ENCODE results near the gene KRT3.
"Not testable (repeated sequence)": the region's sequence is repeated elsewhere in the genome, so short reads cannot be mapped to it uniquely, and the experiment has no call there.

The KRT3 gene

GRCh38 chr12:52777566-52777965 lies 18.4 kb downstream of the KRT3 start:
- no peak for DNase-seq

GRCh38 chr12:52776913-52777395 lies 19.0 kb downstream of the KRT3 start, which contains the start of gene KRT76:
Gene KRT76 (minus strand): TSS chr12:52777345. CDS start chr12:52777291, 54 bp downstream.
- DNase-seq, result no peak

- DNase-seq, result no peak
Observed at GRCh38 chr12:52776435-52776834, 19.5 kb downstream of the KRT3 start.

GRCh38 chr12:52774629-52775250 lies 21.2 kb downstream of the KRT3 start:
- DNase-seq, result no peak

GRCh38 chr12:52772772-52773171 lies 23.1 kb downstream of the KRT3 start:
- DNase-seq, result no peak

GRCh38 chr12:52772188-52772587 lies 23.7 kb downstream of the KRT3 start:
- no peak for DNase-seq

GRCh38 chr12:52771505-52771904 lies 24.4 kb downstream of the KRT3 start:
- no peak for DNase-seq

- DNase-seq, result no peak
Observed at GRCh38 chr12:52771088-52771487, 24.8 kb downstream of the KRT3 start.

GRCh38 chr12:52769946-52770345 lies 26.0 kb downstream of the KRT3 start:
- no peak for DNase-seq

GRCh38 chr12:52769354-52769753 lies 26.6 kb downstream of the KRT3 start:
- DNase-seq, result no peak

GRCh38 chr12:52768479-52769200 lies 27.3 kb downstream of the KRT3 start:
- no peak for DNase-seq

GRCh38 chr12:52767427-52767826 lies 28.5 kb downstream of the KRT3 start:
- no peak for DNase-seq

GRCh38 chr12:52767020-52767379 lies 28.9 kb downstream of the KRT3 start:
- DNase-seq, result no peak

GRCh38 chr12:52766351-52767019 lies 29.4 kb downstream of the KRT3 start:
- no peak for DNase-seq

- no peak for DNase-seq
Observed at GRCh38 chr12:52765702-52766101, 30.2 kb downstream of the KRT3 start.

- DNase-seq, result no peak
Observed at GRCh38 chr12:52763991-52764390, 31.9 kb downstream of the KRT3 start.

- no peak for DNase-seq
Observed at GRCh38 chr12:52763036-52763659, 32.8 kb downstream of the KRT3 start.

GRCh38 chr12:52761802-52762201 lies 34.1 kb downstream of the KRT3 start:
- DNase-seq, result no peak

GRCh38 chr12:52761218-52761617 lies 34.7 kb downstream of the KRT3 start:
- DNase-seq, result not testable (repeated sequence)

GRCh38 chr12:52760623-52761022 lies 35.3 kb downstream of the KRT3 start:
- no peak for DNase-seq

- DNase-seq, result no peak
Observed at GRCh38 chr12:52759695-52760094, 36.2 kb downstream of the KRT3 start.

GRCh38 chr12:52759218-52759617 lies 36.7 kb downstream of the KRT3 start:
- DNase-seq, result no peak

- no peak for DNase-seq
Observed at GRCh38 chr12:52757449-52758176, 38.3 kb downstream of the KRT3 start.

Data from stimulated activated CD4-positive, alpha-beta T cell treated with anti-CD3 and anti-CD28 coated beads, Interleukin-4, amount 100 ng/mL, for 4 hours (primary cell).